NCI-H748 (cell line): ENCODE results near the gene PCBP3.

Experiments
- DNase-seq: peaks from one replicate; lab custom pipeline; 2025; ENCODE audit not compliant: unreplicated experiment; lab: John Stamatoyannopoulos, UW

Gene PCBP3

GRCh38 chr21:45901061-45901690 is 257.7 kb downstream of the PCBP3 start:
- no peak for DNase-seq

GRCh38 chr21:45902292-45902995 is 258.9 kb downstream of the PCBP3 start:
- no peak for DNase-seq

GRCh38 chr21:45905196-45905595 is 261.7 kb downstream of the PCBP3 start:
- no peak for DNase-seq

GRCh38 chr21:45906196-45906805 is 262.8 kb downstream of the PCBP3 start:
- no peak for DNase-seq

- DNase-seq = no peak
Observed at GRCh38 chr21:45906859-45907258, 263.3 kb downstream of the PCBP3 start.

GRCh38 chr21:45908536-45909237 is 265.2 kb downstream of the PCBP3 start:
- no peak for DNase-seq

- no peak for DNase-seq
Observed at GRCh38 chr21:45909238-45909988, 265.9 kb downstream of the PCBP3 start.

GRCh38 chr21:45910155-45910547 is 266.6 kb downstream of the PCBP3 start:
- DNase-seq = no peak

- DNase-seq = peak; percentile 27
Observed at GRCh38 chr21:45910548-45911221, 267.2 kb downstream of the PCBP3 start.

- no peak for DNase-seq
Observed at GRCh38 chr21:45911806-45912325, 268.3 kb downstream of the PCBP3 start.

- no peak for DNase-seq
Observed at GRCh38 chr21:45912611-45913417, 269.3 kb downstream of the PCBP3 start.

GRCh38 chr21:45913418-45913765 is 269.9 kb downstream of the PCBP3 start:
- DNase-seq = no peak

GRCh38 chr21:45913886-45914285 is 270.4 kb downstream of the PCBP3 start:
- DNase-seq = no peak

GRCh38 chr21:45914321-45914845 is 270.9 kb downstream of the PCBP3 start:
- no peak for DNase-seq

- DNase-seq = no peak
Observed at GRCh38 chr21:45916011-45916840, 272.7 kb downstream of the PCBP3 start.

GRCh38 chr21:45917241-45917640 is 273.7 kb downstream of the PCBP3 start:
- DNase-seq = no peak

- DNase-seq = no peak
Observed at GRCh38 chr21:45918011-45918410, 274.5 kb downstream of the PCBP3 start.

GRCh38 chr21:45918835-45919447 is 275.4 kb downstream of the PCBP3 start:
- no peak for DNase-seq
